HG03521 (cell line): ENCODE data around the gene LUM.
A peak's percentile ranks its signal among the peaks of the same experiment; 100 is the strongest.
"Not testable (repeated sequence)": the region's sequence is repeated elsewhere in the genome, so short reads cannot be mapped to it uniquely, and the experiment has no call there.

Experiments
- ATAC-seq: cut with Tn5 transposase; IDR thresholded peaks from one replicate; pipeline ENCODE4 v1.9.1; 2021; ENCODE audit warnings: mild to moderate bottlenecking, moderate library complexity; ENCODE audit not compliant: unreplicated experiment

The LUM gene

DNA sequence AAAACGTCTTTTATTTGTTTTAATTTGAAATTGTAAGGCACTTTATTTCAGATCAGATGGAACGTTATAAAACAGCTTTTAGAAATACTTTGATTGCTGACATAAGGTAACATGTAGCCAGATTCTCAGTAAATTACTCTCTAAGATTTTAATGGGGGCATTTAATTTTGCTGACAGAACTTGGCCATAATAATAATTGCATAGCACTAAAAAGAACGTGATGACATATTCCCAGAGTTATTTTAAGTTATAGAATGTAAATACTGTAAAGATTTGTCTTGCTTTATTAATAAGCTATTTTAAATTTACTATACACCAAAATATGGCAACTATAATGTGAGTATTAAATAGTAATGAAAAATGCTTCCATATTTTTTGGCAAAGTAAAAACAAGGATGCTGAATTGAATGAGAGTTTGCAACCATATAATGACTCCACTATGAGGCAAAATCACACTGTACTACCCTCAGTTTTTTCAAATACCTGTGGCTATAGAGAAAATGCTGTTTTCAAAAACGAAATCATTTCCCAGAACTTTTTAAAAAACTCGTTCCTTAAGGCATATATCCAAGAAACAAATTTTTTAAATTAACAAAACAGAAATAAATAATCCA is 876 bp downstream of the LUM start:
- no peak for ATAC-seq

DNA sequence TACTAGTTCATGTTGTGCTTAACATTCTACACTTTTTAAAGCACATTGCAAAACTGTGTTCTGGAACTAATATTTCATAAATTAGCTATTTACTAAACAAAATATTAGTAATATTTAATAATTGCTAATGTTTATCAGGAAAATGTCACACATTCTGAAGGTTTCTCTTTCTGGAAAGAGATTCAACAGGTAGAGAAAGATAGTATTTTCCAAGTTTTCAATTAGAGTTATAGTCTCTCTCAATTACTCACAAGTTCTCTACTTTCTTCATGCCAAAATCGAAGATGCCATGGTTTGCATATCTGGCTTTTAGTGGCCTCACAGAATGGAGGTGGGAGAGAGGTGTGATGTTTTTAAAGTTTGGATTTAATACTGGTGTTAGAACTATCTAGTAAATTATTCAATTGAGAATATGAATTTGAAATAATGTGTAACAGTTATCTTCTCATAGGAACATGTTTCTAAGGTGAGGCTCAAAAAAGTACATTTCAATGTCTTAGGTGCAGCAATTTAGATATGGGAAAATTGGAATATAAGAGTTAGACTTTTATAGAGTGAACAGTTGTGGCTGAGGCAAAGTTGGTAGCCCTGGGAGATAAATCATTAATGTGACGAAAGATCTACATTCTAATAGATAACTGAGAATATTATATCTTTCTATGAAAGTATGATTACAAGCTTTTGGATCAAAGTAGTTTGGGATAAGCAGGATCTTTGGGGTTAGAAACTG is 1.5 kb downstream of the LUM start:
- ATAC-seq = no peak

DNA sequence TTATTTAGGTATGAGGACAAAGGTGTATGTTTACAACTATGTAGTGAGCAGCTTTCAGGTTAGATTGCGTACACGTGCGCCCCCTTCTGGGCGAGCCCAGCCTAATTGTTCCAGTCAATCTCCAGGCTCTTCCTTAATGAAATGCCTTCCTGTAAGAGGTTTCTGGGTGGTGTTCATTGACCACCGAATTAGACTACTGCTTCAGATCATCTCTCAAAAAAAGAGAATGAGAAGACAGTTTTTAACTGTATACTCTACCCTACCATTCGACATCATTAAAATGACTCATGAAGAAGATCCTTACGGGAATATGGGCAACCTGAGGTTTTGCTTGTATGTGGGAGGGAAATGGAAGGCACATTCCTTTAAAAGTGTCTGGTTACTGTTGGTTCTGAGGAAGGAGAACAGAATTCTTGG is 2.1 kb downstream of the LUM start:
- peak; percentile 59 for ATAC-seq

DNA sequence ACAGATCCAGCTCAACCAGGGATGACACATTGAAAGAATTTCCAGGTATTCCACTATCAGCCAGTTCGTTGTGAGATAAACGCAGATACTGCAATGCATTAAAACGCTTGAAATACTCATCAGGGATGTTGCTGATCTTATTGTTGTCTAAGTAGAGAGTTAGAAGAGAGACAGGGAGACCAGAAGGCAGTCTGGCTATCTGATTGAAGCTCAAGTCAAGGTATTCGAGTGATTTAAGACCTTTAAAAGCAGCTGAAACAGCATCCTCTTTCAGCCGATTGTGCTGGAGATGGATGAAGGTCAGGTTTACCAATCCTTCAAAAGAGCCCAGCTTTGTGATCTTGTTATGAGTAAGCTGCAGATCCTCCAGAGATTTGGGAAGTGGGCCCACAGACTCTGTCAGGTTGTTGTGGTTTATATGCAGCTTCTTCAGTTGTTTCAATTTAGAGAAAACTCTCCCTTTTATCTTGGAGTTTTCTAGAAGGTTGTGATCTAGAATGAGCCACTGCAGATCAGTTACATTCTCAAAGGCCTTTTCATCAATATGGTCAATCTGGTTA is 3.0 kb downstream of the LUM start:
- ATAC-seq = no peak

DNA sequence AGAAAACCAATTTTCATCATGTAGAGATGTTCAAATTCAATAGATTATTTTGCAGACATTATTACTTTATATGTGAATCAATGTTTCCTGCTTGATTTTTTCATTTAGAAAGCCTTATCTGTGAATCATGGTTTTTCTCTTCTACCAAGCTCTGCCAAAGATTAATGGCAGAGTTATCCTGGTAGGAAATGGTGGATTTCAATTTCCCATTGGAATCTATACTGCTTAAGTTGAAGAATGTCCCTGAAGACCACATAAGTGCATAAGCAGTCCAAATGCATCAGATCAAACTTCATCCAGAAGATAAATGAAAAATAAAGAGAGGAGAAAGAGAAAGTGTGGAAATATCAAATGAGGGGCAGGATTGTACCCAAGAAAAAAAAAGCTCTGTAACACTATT is 5.0 kb downstream of the LUM start:
- ATAC-seq = no peak

DNA sequence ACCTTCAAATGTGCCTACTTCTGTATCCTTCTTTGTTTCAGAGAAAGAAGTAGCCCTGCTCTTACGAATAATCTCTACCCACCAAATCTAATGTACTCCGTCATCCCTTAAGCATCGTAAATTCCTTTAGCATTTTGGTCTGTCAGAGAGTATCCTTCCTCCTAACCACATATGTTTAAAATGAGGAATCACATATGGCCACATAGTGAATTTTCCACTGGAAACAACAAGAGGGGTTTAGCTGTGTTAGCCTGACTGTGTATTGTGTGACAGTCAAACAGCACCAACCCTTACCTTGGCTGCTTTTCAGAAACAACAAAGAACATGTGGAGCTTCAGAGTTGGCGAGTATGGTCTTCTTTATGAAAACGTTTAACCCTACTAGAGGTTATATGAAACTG is 5.5 kb downstream of the LUM start:
- ATAC-seq = no peak

DNA sequence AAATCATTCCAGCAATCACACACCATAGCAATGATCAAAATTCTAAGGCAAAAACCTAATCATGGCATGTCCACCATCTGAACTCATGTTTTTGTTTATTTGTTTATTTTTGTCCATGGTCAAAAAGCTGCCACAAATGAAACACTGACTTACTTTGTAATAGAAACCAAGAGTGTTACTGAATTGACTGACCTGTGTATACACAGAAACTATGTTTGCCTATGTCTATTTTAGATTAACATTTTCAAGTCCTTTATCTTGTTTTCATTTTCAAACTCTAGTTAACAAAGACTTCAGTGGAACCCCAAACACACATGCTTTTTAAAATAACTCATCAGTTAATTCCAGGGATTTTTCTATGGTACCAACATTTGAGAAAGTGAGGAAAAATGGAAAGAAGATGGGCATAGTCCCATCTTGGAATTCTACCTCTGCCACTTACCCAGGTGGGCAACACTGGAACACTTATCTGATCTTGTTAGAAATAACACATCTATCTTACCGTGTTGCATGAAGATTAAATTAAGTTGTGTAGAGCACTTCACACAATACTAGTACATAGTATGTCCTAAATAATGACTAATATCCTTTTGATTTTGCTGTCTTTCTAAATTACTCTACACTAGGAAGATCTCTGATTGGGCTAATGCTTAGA is 6.4 kb downstream of the LUM start:
- peak; percentile 57 for ATAC-seq

DNA sequence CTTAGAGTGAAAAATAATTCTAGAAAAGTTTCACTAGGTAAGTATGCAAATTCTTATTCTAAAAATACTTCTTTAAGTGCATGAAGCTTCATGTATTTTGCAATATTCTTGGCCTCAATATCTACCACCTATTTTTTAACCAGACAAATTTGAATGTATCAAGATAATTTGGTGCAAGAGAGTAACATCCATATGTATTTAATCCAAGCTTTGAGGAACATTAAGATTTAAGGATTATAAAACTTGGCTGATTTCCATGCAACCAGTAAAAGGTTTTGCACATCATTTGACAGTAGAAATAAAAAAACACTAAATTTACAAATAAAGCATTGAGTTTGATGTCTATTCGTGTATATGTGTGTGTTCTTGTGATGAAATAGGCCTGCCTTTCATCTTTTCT is 7.7 kb downstream of the LUM start:
- no peak for ATAC-seq

DNA sequence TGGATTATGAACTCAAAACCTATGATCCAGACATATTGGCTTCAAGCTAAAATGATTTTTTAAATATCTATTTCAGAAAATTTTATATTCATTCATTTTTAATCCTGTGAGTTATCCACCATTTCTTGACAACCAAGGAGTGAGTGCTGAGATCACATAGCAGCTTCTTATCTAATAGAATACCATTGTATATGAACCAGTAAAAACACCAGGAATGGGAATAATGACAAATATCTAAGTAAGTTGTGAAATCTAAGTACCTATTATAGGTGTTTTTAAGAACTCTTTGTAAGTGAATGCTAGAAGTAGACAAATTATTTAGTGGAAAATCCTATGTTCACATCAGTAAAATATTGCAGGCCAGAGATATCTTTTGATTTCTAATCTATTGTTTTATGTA is 8.2 kb downstream of the LUM start:
- no peak for ATAC-seq

DNA sequence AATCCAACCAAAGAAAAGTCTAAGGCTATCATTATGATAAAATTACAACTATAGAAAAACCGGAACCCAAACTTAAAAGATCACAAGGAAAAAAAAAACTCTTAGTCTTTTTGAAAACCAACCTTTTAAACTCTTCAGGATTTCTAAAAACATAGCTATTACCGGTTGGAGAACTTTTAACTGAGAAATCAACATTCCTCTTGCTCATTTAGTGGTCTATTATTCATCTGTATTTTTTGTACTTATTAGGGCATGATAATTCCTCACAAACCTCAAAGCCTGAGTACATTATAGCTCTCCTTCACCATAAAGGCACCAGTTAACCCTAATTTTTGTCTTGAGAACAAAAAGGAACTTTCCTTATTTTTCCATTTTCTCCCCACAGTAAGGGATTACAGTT is 10.4 kb downstream of the LUM start:
- ATAC-seq = no peak

DNA sequence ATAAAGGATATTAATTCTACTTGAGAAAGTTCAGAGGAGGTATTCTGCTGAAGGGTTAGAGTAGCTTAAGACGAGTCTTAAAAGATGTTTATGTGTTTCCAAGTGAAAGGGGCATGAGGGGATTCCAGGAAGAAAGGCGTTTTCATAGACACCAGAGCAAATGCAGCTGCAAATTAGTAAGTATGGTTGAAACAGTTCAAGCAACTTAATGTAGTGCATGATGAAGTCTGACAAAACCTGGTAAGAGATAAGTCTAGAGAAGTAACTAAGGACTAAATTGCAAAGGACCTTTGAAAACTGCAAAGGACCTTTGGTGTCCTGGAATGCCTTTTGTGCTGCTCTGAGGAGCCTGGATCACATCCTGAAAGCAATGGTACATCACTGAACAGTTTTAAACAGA is 11.5 kb downstream of the LUM start:
- no peak for ATAC-seq

DNA sequence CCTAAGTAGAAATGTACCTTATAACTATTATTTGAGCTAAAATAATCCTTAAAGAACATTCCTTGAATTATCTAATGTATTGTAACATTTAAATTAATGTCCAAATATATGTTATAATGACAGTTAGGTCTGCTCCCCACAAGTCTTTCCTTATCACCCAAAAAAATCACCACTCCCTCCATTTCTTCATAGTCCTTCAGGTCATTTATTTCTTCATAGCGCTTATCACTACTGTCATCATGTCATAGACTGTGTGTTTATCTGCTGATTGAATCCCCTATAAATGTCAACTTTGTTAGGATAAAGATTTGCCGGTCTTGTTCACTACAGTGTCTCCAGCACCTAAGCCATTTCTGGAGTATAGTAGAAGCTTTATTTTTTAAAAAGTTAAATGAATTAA is 12.0 kb downstream of the LUM start:
- ATAC-seq = no peak

DNA sequence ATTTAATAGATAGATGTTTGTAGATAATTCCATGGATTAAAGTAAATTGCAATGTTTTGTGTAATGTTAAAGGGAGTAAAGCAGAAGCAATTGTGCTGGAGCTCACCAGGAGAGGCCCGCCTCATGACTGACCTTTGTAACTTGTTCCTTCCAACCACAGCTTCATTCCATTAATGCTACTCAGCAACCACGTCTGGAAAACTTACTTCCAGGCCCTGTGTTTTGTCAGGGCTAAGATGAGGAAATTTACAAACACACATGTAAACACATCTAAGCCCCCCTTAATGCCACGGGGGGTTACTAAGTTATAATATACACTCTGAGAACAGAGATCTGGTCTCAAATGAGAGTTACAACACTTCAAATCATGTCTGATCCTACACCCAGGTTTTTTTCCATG is 12.4 kb downstream of the LUM start:
- no peak for ATAC-seq

DNA sequence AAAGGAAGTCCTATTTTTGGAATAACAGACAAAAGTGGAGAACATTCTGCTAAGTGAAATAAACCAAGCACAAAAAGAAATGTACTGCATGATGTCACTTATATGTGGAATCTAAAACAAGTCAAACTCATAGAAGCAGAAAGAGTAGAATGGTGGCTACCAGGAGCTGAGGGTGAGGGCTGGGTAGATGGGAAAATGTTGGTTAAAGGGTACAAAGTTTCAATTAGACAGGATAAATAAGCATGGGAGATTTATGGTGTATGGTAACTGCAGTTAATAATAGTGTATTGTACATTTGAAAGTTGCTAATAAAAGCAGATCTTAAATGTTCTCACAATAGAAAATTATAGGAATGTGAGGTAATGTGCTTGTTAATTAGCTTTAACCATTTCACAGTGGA is 12.8 kb downstream of the LUM start:
- ATAC-seq = no peak

DNA sequence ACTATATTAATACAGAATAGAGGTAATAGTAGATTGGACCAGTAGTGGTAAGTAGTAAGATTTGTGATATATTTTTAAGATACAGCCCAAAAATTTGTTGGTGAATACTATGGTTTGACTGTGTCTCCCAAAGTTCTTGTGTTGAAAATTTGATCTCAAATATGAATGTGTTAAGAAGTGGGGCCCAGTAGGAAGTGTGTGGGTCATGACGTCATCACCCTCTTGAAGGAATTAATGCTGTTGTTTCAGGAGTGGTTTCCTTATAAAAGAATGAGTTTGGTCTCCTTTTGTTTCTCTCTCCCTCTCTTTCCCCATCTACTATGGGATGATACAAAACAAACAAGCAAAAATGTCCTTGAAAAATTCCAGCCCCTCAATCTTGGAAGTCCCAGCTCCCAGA is 16.3 kb downstream of the LUM start:
- no peak for ATAC-seq

DNA sequence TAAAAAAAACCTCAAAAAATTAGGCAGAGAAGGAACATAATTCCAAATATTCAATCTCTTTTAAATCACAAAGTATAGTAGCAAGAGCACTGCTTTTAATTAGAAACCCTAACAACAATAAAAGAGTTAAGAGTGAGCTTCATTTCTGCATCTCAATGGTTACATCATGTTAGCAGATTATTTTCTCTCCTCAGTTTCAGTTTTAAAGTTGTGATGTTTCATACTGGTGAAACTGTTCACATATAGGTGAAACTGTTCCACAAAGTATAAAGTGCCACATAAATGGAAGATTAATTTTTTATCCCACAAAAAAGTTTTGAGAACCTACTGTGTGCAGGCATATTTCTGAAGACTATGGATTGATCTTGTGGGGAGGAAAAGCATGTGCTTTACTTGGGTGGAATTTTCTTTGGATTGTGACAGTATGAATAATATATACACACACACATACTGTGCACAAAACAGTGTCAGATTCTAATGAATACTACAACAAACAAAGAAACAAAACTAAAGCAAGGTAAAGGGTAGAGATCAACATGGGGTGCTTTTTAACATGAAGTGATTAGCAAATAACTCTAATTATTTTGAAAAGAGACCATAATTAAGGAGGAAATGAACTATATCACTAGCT is 17.1 kb downstream of the LUM start:
- no peak for ATAC-seq

DNA sequence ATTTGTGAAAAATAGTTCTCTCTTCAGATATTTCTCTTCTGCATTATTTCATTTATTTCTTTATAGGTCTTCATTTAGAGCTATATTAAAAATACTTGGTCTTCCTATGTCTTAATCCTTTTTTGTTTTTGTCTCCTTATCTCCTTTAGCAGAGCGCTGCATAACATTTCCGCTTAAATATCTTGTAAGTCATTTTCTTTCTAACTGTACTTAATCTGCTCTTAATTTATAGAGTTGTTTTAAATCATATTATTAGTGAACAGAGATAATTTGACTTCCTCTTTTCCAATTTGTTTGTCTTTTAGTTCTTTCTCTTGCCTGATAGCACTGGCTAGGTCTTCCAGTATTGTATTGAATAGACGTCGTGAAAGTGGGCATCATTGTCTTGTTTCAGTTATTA is 18.0 kb downstream of the LUM start:
- no peak for ATAC-seq

DNA sequence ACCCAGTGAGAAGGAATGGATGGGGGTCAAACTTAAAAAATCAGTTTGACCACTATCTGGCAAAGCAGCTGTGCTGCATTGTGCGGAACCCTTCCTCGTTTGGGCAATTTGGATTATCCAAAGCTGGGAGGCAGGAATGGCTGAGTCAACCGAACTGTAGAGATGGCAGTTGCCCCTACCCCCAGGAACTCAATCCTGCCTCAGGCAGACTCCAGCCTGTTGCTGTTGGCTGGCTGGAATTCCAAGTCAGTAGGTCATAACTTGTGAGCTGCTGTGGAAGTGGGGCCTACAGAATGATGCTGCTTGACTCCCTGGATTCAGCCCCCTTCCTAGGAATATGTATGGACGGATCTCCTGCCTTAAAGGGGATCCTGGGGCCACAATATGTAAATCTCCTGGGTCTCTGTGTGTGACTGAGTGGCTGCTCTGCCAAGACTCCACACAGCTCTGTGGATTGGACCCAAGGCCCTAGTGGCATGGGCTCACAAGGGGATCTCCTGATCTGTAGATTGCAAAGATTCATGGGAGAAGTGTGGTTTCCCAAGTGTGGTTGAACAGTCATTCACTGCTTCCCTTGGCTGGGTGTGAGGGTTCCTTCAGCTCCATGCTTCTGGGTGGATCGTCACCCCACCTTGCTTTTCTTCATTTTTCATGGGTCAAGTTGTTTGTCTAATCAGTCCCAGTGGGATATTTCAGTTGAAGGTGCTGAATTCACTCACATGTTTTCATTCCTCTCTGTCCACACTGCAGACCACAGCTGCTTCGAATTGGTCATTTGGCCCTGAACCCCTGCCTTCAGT is 19.2 kb downstream of the LUM start:
- no peak for ATAC-seq

DNA sequence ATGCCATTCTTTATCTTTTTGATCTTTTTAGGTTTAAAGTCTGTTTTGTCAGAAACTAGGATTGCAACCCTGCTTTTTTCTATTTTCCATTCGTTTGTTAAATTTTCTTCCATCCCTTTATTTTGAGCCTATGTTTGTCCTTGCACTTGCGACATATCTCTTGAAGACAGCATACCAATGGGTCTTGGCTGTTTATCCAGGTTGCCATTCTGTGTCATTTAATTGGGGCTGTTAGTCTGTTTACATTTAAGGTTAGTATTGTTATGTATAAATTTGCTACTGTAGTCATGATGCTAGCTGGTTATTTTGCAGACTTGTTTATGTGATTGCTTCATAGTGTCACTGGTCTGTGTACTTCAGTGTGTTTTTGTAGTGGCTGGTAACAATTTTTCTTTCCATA is 21.3 kb downstream of the LUM start:
- ATAC-seq = not testable (repeated sequence)

DNA sequence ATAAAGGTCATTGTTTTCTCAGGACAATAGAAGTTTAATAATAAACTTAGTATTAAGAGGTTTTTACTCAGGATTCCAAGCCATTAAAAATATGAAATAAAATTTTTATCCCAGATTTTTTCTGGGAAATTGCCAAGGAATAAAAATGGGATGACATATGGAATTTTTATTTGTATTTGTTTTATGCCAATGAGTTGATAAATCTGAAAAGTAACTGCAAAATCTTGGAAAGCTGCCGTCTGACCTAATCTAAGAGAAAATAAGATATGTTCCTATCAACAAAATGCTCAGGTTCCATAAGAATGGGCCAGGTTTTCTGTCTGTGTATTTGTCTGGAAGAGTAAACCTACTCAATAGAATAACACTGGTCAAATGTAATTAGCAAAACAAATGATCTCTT is 31.3 kb downstream of the LUM start:
- no peak for ATAC-seq

DNA sequence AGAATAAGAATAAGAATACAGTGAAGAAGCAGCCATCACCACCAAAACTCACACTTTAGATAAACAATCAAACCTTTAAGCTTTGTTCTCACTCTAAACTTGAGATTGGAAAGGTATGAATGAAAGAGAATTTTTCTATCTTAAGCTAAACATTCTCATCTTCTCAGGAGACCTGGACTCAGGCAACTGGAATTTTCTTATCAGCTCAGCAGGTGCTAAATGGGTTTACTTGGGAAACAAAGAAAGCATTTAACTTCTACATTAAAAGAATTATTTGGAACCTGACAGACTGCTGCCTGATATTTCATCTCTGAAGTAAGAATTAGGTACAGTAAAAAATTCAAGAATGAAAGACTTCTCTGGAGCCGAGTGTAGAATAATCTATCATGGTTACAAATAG is 32.8 kb downstream of the LUM start:
- no peak for ATAC-seq
